DND-41 (cell line): ENCODE results near the gene LRP4.

Experiments
- CTCF ChIP-seq: IDR thresholded peaks from 2 replicates; pipeline ENCODE4 v1.5.1; 2012; ENCODE audit warnings: borderline replicate concordance, low read length, moderate library complexity, mild to moderate bottlenecking; ENCODE audit not compliant: poor library complexity, severe bottlenecking; ENCODE audit errors: extremely low read depth
- EZH2 ChIP-seq: IDR thresholded peaks from 3 replicates; pipeline ENCODE4 v1.6.1; 2012; ENCODE audit warnings: borderline replicate concordance, low read depth, mild to moderate bottlenecking, moderate library complexity, low read length, inconsistent platforms; ENCODE audit not compliant: severe bottlenecking

DNA sequence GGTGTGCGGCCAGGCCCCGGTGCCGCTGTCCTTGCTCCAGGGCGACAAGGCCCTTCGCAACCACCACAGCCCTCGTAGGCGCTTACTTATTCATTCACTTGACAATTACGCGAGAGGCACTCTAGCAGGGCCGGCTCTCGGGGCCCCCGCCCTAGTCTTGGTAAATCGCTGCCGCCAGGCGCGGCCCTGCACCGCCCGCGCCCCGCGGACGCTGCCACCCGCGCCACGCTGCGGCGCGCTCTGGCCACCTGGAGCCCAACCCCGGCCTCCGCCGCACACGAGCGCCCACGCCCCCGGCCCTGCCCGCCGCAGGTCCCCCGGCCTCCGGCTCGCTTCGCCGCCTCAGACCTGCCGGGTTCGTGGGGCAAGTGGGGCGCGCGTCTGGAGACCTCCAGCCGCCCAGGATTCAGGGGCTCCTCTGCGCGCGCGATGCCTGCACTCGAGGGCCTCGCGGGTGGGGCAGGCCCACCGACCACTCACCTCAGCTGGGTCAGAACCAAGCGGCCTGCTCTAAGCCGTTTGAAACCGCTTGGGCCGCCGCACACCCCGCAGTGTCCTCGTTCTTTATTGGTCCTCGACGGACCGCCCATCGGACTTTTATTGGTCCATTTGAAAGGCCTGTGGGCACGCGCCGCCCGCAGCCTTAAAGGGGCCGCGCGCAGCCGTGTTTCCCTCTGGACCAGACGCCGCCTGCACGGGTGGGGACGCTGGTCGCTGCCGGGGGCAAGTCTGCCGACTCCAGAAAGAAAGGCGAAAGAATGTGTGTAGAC is 72.4 kb downstream of the LRP4 start, which contains the start of gene CKAP5:
- no peak for TF ChIP-seq EZH2
- no peak for TF ChIP-seq CTCF
